Activated B cell treated with CpG ODN at 0.5 μM for 24 hours (primary cell): ENCODE data around the gene SLC22A2. TPM values are rescaled to one million over a fixed set of nuclear protein-coding genes. Genes with fewer than 3 reads are reported as not detected.

Experiments used
- ATAC-seq: fragments of 200-7000 bp; cut with Tn5 transposase; one replicate; pipeline ENCODE4 v1.10.0; 2021; ENCODE audit warnings: low read depth, mild to moderate bottlenecking, moderate library complexity
- CTCF ChIA-PET: fragments of 350-600 bp; sonication (Branson Sonifier 250); formaldehyde crosslinking; loops from one replicate; lab custom pipeline; 2021; ENCODE audit warnings: antibody characterized with exemption; lab: Charles Lee
- POLR2A ChIA-PET: fragments of 350-600 bp; sonication (Branson Sonifier 250); formaldehyde crosslinking; loops from one replicate; lab custom pipeline; 2021; ENCODE audit warnings: antibody characterized with exemption; lab: Charles Lee
- DNase-seq: peaks from one replicate; pipeline ENCODE4 v3.0.0; 2022
- H3K27ac Mint-ChIP-seq: one replicate; pipeline ENCODE4 v1.8.0; 2020; ENCODE audit warnings: mixed read lengths
- H3K27me3 Mint-ChIP-seq: one replicate; pipeline ENCODE4 v1.8.0; 2021; ENCODE audit warnings: mixed read lengths
- H3K36me3 Mint-ChIP-seq: one replicate; pipeline ENCODE4 v1.8.0; 2021; ENCODE audit warnings: low read depth, mixed read lengths
- H3K4me1 Mint-ChIP-seq: one replicate; pipeline ENCODE4 v1.8.0; 2021; ENCODE audit warnings: mixed read lengths
- H3K4me3 Mint-ChIP-seq: one replicate; pipeline ENCODE4 v1.8.0; 2020; ENCODE audit warnings: mild to moderate bottlenecking, mixed read lengths
- H3K9me3 Mint-ChIP-seq: one replicate; pipeline ENCODE4 v1.8.0; 2020; ENCODE audit warnings: mixed read lengths
- CTCF ChIP-seq: fragments of 200-600 bp; IDR thresholded peaks from one replicate; pipeline ENCODE4 v1.8.0; 2022; ENCODE audit warnings: antibody characterized with exemption, mild to moderate bottlenecking
- intact Hi-C: fragments of 100-400 bp; cut with micrococcal nuclease; formaldehyde crosslinking; loops from one replicate; pipeline ENCODE4 v1.15.1; 2024
- total RNA-seq: library from RNA; stranded (reverse); gene quantifications from 2 replicates; pipeline ENCODE4 v1.2.3, GENCODE V29; 2022

Gene SLC22A2
- total RNA-seq, 1 donor from 2014 or later = not detected

- ChIA-PET CTCF (no interaction called here), POLR2A (no interaction called here)
- ATAC-seq (no peak), DNase-seq (no peak)
- Mint-ChIP-seq H3K4me1 (no peaks in the 10 kb centered on the region), H3K9me3 (no peaks in the 10 kb centered on the region), H3K27ac (no peak overlapping the region), H3K4me3 (no peak overlapping the region), H3K36me3 (no peaks in the 10 kb centered on the region), H3K27me3 (peaks cover 12% of the 10 kb centered on the region)
- TF ChIP-seq CTCF = no peak
- intact Hi-C loops = no loop called here
Observed at GRCh38 chr6:160285541-160286105, 27.0 kb upstream of the SLC22A2 start.

- Mint-ChIP-seq H3K4me1 (no peaks in the 10 kb centered on the region), H3K36me3 (no peaks in the 10 kb centered on the region), H3K27me3 (peaks cover 10% of the 10 kb centered on the region), H3K4me3 (no peak overlapping the region), H3K9me3 (peaks cover 4% of the 10 kb centered on the region), H3K27ac (no peak overlapping the region)
- DNase-seq = no peak
- no peak for ATAC-seq
- ChIA-PET POLR2A (no interaction called here), CTCF (no interaction called here)
- no peak for TF ChIP-seq CTCF
- intact Hi-C loops = no loop called here
Observed at GRCh38 chr6:160284575-160284974, 26.0 kb upstream of the SLC22A2 start.

GRCh38 chr6:160282444-160282843 lies 23.8 kb upstream of the SLC22A2 start:
- Mint-ChIP-seq H3K27me3 (peaks cover 9% of the 10 kb centered on the region), H3K4me3 (no peak overlapping the region), H3K36me3 (no peaks in the 10 kb centered on the region), H3K4me1 (no peaks in the 10 kb centered on the region), H3K27ac (no peak overlapping the region), H3K9me3 (peaks cover 4% of the 10 kb centered on the region)
- no peak for TF ChIP-seq CTCF
- intact Hi-C loops = no loop called here
- DNase-seq (no peak), ATAC-seq (no peak)
- POLR2A ChIA-PET = no interaction called here
- CTCF ChIA-PET = interaction anchor here (0.7 kb wide), 1 partner anchor 11 kb away, joined by 4 read pairs; no protein-coding TSS in a partner anchor

- peaks cover 2% of the 10 kb centered on the region for H3K27me3 Mint-ChIP-seq
- no peak for ATAC-seq
- ChIA-PET POLR2A (no interaction called here), CTCF (no interaction called here)
- no peaks in the 10 kb centered on the region for H3K4me1 Mint-ChIP-seq
- no peak overlapping the region for H3K4me3 Mint-ChIP-seq
- intact Hi-C loops = no loop called here
- H3K9me3 Mint-ChIP-seq = peaks cover 4% of the 10 kb centered on the region
- no peak overlapping the region for H3K27ac Mint-ChIP-seq
- DNase-seq = no peak
- H3K36me3 Mint-ChIP-seq = no peaks in the 10 kb centered on the region
- TF ChIP-seq CTCF = no peak
Observed at GRCh38 chr6:160279850-160280249, 21.2 kb upstream of the SLC22A2 start.

- Mint-ChIP-seq H3K4me3 (no peak overlapping the region), H3K27ac (no peak overlapping the region), H3K9me3 (peaks cover 4% of the 10 kb centered on the region), H3K36me3 (no peaks in the 10 kb centered on the region), H3K4me1 (no peaks in the 10 kb centered on the region), H3K27me3 (peaks cover 2% of the 10 kb centered on the region)
- DNase-seq = no peak
- no peak for TF ChIP-seq CTCF
- intact Hi-C loops = no loop called here
- no peak for ATAC-seq
- POLR2A ChIA-PET = no interaction called here
- CTCF ChIA-PET = no interaction called here
Observed at GRCh38 chr6:160278786-160279310, 20.2 kb upstream of the SLC22A2 start.
